ENCODE measurements around the gene RNFT2.

DNA sequence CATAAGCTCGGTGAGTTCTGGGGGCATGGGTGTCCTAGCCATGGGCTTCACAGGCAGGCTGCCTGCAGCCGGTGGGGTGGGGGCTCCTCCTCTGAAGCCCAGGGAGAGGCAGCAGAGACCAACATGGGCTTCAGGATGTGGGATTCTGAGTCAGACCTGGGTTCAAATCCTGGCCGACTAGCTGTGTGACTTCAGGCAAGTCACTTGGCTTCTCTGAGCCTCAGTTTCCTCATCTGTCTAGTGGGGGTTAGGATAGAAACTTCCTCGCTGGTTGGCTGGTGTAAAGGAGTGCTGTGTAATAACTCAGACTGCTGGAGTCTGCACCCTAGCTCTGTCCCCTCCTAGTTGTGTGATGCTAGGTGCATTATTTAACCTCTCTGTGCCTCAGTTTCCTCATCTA, 12.2 kb downstream of the RNFT2 start:
- TF ChIP-seq CTCF (IDR thresholded peaks at IDR 0.05; ENCODE audit: low read depth, low read length, poor library complexity, severe bottlenecking) (no peak), EZH2phosphoT487 (IDR thresholded peaks at IDR 0.05; ENCODE audit: borderline replicate concordance, low read length) (no peak)

Data from DOHH2 (cell line).